A549 (cell line): ENCODE measurements around the gene FREM1. TPM values are rescaled to one million over a fixed set of nuclear protein-coding genes. Genes with fewer than 3 reads are reported as not detected.

Source experiments
- ATAC-seq, 2 experiments: fragments of 200-7000 bp in 1 of 2; fragments of >200 bp in 1 of 2; cut with Nextera tagmentation in 1 of 2; cut with Tn5 transposase in 1 of 2; 3 replicates each; pipeline versions ENCODE4 v1.8.0 to v1.9.1; 2018 to 2020; ENCODE audit warnings: mild to moderate bottlenecking in 1 of 2, moderate library complexity in 1 of 2
- CTCF ChIA-PET: fragments of 300-600 bp; sonication (Branson Sonifier 250); formaldehyde crosslinking; extraction: SDS; loops from one replicate; lab custom pipeline; 2021; ENCODE audit warnings: antibody characterized with exemption, inconsistent platforms; lab: Yijun Ruan, JAX
- POLR2A ChIA-PET: fragments of 350-600 bp; formaldehyde crosslinking; extraction: SDS; loops from one replicate; lab custom pipeline; 2021; ENCODE audit warnings: antibody characterized with exemption, inconsistent platforms; lab: Yijun Ruan, JAX
- DNase-seq, 2 experiments: peaks; one replicate each; pipeline versions ENCODE4 v3.0.0 to v3.0.0-alpha.2; 2011 to 2016; ENCODE audit warnings: low read depth in 1 of 2, low spot score in 1 of 2
- FAIRE-seq: peaks from 2 replicates; lab custom pipeline; 2011; peaks lifted over from hg19 to GRCh38; lab: Jason Lieb, UNC
- H3K27ac ChIP-seq, 2 experiments: fragments of >200 bp; sonication (Bioruptor Twin); formaldehyde crosslinking; 3 replicates each; pipeline ENCODE4 v1.5.1; 2016 to 2017
- H3K4me1 ChIP-seq: fragments of >200 bp; sonication (Bioruptor Twin); formaldehyde crosslinking; 3 replicates; pipeline ENCODE4 v1.6.1; 2016
- H3K4me2 ChIP-seq: fragments of >200 bp; sonication (Bioruptor Twin); formaldehyde crosslinking; 3 replicates; pipeline ENCODE4 v1.6.1; 2016
- H3K4me3 ChIP-seq: fragments of >200 bp; sonication (Bioruptor Twin); formaldehyde crosslinking; 3 replicates; pipeline ENCODE4 v1.5.1; 2016
- H3K9me3 ChIP-seq: fragments of >200 bp; sonication (Bioruptor Twin); formaldehyde crosslinking; 3 replicates; pipeline ENCODE4 v1.6.1; 2016
- BHLHE40 ChIP-seq: IDR thresholded peaks from 2 replicates; pipeline ENCODE4 v1.6.1; 2012; ENCODE audit warnings: low read depth, low read length, inconsistent platforms
- CEBPB ChIP-seq, 2 experiments: fragments of >200 bp in 1 of 2; sonication (Bioruptor Twin) in 1 of 2; formaldehyde crosslinking in 1 of 2; IDR thresholded peaks; 2 replicates each; pipeline ENCODE4 v1.6.1; 2012 to 2016
- CHD4 ChIP-seq: fragments of 200-600 bp; sonication (generic); IDR thresholded peaks from 2 replicates; pipeline ENCODE4 v1.6.1; 2016; ENCODE audit warnings: antibody characterized with exemption, mild to moderate bottlenecking, borderline replicate concordance
- EHMT2 ChIP-seq: fragments of 200-600 bp; sonication (generic); IDR thresholded peaks from 2 replicates; pipeline ENCODE4 v1.6.1; 2016; ENCODE audit warnings: antibody characterized with exemption, low read depth, mild to moderate bottlenecking, moderate library complexity
- EP300 ChIP-seq, 2 experiments: fragments of >200 bp; sonication (Bioruptor Twin); formaldehyde crosslinking; IDR thresholded peaks; 2 replicates in 1 of 2; 3 replicates in 1 of 2; pipeline ENCODE4 v1.6.1; 2016 to 2017
- GATA3 ChIP-seq: IDR thresholded peaks from 2 replicates; pipeline ENCODE4 v1.6.1; 2012; ENCODE audit warnings: borderline replicate concordance
- HOXA7 ChIP-seq: fragments of 250-450 bp; sonication (Bioruptor Pico); IDR thresholded peaks from 2 replicates; pipeline ENCODE4 v1.5.0; 2020; ENCODE audit warnings: mild to moderate bottlenecking, moderate library complexity
- HOXB13 ChIP-seq: fragments of 250-450 bp; sonication (Bioruptor Pico); IDR thresholded peaks from 2 replicates; pipeline ENCODE4 v1.5.0; 2020; ENCODE audit warnings: low read depth, mild to moderate bottlenecking, moderate library complexity
- HOXB5 ChIP-seq: fragments of 250-450 bp; sonication (Bioruptor Pico); IDR thresholded peaks from 2 replicates; pipeline ENCODE4 v1.5.0; 2020; ENCODE audit warnings: mild to moderate bottlenecking, moderate library complexity
- JUN ChIP-seq, 2 experiments: fragments of >200 bp; sonication (Bioruptor Twin); formaldehyde crosslinking; IDR thresholded peaks; 2 replicates in 1 of 2; 3 replicates in 1 of 2; pipeline ENCODE4 v1.6.1; 2016 to 2017
- RAD21 ChIP-seq, 2 experiments: fragments of >200 bp in 1 of 2; sonication (Bioruptor Twin) in 1 of 2; formaldehyde crosslinking in 1 of 2; IDR thresholded peaks in 1 of 2; conservative IDR thresholded peaks in 1 of 2; 2 replicates in 1 of 2; 3 replicates in 1 of 2; pipeline ENCODE4 v1.6.1; 2012 to 2018; ENCODE audit warnings: inconsistent platforms in 1 of 2
- RARB ChIP-seq: fragments of 250-450 bp; sonication (Bioruptor Pico); IDR thresholded peaks from 2 replicates; pipeline ENCODE4 v1.8.0; 2021; ENCODE audit warnings: mild to moderate bottlenecking, moderate library complexity
- RCOR1 ChIP-seq: fragments of 150-350 bp; IDR thresholded peaks from 2 replicates; pipeline ENCODE4 v1.6.1; 2014; ENCODE audit warnings: antibody characterized with exemption, low read length, low read depth
- RNF2 ChIP-seq: fragments of 200-600 bp; sonication (generic); IDR thresholded peaks from 2 replicates; pipeline ENCODE4 v1.6.1; 2016; ENCODE audit warnings: low read depth, mild to moderate bottlenecking, antibody characterized with exemption, moderate library complexity, borderline replicate concordance
- TP53 ChIP-seq: fragments of 250-450 bp; sonication (Bioruptor Pico); IDR thresholded peaks from 2 replicates; pipeline ENCODE4 v1.5.0; 2021; ENCODE audit warnings: mild to moderate bottlenecking, moderate library complexity
- ZC3H11A ChIP-seq: fragments of 450-650 bp; IDR thresholded peaks from 2 replicates; pipeline ENCODE4 v1.6.1; 2014; ENCODE audit warnings: antibody characterized with exemption, mild to moderate bottlenecking
- ZNF302 ChIP-seq: fragments of 250-450 bp; sonication (Bioruptor Pico); IDR thresholded peaks from 2 replicates; pipeline ENCODE4 v1.9.0; 2021; ENCODE audit warnings: inconsistent platforms, mild to moderate bottlenecking, moderate library complexity
- ZSCAN20 ChIP-seq: fragments of 250-450 bp; sonication (Bioruptor Pico); IDR thresholded peaks from 2 replicates; pipeline ENCODE4 v1.8.0; 2022; ENCODE audit warnings: mild to moderate bottlenecking, moderate library complexity
- WGBS: methylation state at CpG from one replicate; pipeline ENCODE4 v1.1.6; 2017; ENCODE audit errors: missing lambda C conversion rate; 5-methylcytosine and 5-hydroxymethylcytosine counted together
- polyA plus RNA-seq, 4 experiments: library from polyadenylated mRNA; depleted of rRNA in 3 of 4; stranded (reverse); fragments of >200 nt; fragmentation: RNase III in 1 of 4; extraction: RNeasy Plus Mini Kit Qiagen cat#74134 plus additional on column Dnase treatment in 1 of 4; gene quantifications; 2 replicates in 3 of 4; 3 replicates in 1 of 4; pipeline ENCODE4 v1.2.3, GENCODE V29; 2011 to 2017
- TF ChIP-seq, protein P1 (sequence below): fragments of 450-650 bp; IDR thresholded peaks from 2 replicates; pipeline ENCODE4 v1.6.1; 2014; ENCODE audit warnings: antibody characterized with exemption
- TF ChIP-seq, protein P2 (sequence below): fragments of >200 bp; sonication (Bioruptor Twin); formaldehyde crosslinking; IDR thresholded peaks from 2 replicates; pipeline ENCODE4 v1.6.1; 2016
- TF ChIP-seq, protein P3 (sequence below): IDR thresholded peaks from 2 replicates; pipeline ENCODE4 v1.6.1; 2012; ENCODE audit warnings: low read depth, borderline replicate concordance
- TF ChIP-seq, protein P4 (sequence below): fragments of >200 bp; sonication (Bioruptor Twin); formaldehyde crosslinking; IDR thresholded peaks from 3 replicates; pipeline ENCODE4 v1.6.1; 2016
- TF ChIP-seq, protein P5 (sequence below): fragments of 250-450 bp; sonication (Bioruptor Pico); IDR thresholded peaks from 2 replicates; pipeline ENCODE4 v1.5.0; 2021; ENCODE audit warnings: mild to moderate bottlenecking, moderate library complexity, borderline replicate concordance

The FREM1 gene
- polyA plus RNA-seq, 2 of the 4 experiments (the other 2 are of a cell fraction), result not detected

DNA sequence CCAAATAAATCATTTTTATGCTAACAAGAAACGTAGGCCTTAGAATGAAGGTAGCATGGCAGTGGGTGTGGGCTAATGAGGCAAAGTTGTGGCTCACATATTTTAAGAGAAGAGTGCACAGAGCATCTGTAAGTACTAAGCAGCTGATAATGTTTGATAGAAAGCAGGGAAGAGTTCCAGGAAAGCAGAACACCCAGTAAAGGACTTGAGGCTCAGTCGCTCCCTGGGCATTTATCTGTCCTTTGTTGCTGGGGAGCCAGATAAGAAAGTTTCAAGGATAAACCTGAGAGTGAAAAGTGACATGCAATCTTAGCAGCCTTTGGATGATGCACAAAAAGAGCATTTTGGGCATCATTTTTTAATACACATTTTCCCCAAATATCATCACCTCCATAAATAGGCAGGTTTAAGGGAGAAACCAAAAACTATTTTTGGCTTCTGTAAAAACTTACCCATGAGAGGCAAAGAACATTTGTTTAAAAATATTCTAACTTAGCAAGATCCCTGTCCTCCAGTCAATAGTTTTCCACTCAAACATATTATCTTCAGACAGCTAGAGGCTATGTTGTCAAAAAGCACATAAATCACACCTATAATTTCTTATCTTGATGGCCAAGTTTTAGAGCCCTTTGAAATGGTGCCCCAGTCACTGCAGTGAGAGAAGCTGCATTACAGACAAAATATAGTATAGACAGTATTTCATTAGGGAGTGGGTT lies 3.4 kb downstream of the FREM1 start (continued):
- TF ChIP-seq, protein P1, sequence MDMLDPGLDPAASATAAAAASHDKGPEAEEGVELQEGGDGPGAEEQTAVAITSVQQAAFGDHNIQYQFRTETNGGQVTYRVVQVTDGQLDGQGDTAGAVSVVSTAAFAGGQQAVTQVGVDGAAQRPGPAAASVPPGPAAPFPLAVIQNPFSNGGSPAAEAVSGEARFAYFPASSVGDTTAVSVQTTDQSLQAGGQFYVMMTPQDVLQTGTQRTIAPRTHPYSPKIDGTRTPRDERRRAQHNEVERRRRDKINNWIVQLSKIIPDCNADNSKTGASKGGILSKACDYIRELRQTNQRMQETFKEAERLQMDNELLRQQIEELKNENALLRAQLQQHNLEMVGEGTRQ, result no peak

DNA sequence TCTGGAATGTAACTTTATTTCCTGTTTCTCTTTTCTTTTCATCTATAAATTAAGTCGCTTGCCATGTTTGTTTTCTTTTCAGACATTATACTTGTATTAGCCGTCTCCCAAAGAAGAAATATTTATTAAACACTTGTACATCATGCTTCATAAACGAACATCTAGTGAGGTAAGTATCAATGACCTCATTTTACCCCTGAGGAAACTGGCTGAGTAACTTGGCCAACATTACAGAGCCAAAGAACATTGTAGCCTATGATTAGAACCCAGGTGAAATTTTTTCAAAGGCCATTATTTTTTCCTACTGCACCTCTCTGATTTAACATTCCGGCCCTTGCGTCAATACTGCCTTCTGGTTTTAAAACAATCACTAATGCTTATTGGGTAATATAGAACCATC lies 4.2 kb downstream of the FREM1 start:
- no peak overlapping the region for H3K4me2 ChIP-seq
- WGBS, result 46% methylated on average over 5 of the region's 5 CpGs
- H3K9me3 ChIP-seq, result no peaks in the 10 kb centered on the region
- ChIA-PET POLR2A (no interaction called here), CTCF (no interaction called here)
- H3K4me1 ChIP-seq, result no peaks in the 10 kb centered on the region
- FAIRE-seq (no peak), DNase-seq (no peak), ATAC-seq (no peak)
- no peak overlapping the region for H3K27ac ChIP-seq
- H3K4me3 ChIP-seq, result no peak overlapping the region
- TF ChIP-seq HOXA7 (CRISPR knock-in tag), result no peak
- TF ChIP-seq, protein P2, sequence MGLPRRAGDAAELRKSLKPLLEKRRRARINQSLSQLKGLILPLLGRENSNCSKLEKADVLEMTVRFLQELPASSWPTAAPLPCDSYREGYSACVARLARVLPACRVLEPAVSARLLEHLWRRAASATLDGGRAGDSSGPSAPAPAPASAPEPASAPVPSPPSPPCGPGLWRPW, result no peak
- TF ChIP-seq GATA3, result no peak
- TF ChIP-seq, protein P3, sequence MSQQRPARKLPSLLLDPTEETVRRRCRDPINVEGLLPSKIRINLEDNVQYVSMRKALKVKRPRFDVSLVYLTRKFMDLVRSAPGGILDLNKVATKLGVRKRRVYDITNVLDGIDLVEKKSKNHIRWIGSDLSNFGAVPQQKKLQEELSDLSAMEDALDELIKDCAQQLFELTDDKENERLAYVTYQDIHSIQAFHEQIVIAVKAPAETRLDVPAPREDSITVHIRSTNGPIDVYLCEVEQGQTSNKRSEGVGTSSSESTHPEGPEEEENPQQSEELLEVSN, result no peak
- TF ChIP-seq, protein P4, sequence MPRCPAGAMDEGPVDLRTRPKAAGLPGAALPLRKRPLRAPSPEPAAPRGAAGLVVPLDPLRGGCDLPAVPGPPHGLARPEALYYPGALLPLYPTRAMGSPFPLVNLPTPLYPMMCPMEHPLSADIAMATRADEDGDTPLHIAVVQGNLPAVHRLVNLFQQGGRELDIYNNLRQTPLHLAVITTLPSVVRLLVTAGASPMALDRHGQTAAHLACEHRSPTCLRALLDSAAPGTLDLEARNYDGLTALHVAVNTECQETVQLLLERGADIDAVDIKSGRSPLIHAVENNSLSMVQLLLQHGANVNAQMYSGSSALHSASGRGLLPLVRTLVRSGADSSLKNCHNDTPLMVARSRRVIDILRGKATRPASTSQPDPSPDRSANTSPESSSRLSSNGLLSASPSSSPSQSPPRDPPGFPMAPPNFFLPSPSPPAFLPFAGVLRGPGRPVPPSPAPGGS, result no peak
- TF ChIP-seq, protein P5, sequence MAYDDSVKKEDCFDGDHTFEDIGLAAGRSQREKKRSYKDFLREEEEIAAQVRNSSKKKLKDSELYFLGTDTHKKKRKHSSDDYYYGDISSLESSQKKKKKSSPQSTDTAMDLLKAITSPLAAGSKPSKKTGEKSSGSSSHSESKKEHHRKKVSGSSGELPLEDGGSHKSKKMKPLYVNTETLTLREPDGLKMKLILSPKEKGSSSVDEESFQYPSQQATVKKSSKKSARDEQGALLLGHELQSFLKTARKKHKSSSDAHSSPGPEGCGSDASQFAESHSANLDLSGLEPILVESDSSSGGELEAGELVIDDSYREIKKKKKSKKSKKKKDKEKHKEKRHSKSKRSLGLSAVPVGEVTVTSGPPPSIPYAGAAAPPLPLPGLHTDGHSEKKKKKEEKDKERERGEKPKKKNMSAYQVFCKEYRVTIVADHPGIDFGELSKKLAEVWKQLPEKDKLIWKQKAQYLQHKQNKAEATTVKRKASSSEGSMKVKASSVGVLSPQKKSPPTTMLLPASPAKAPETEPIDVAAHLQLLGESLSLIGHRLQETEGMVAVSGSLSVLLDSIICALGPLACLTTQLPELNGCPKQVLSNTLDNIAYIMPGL (CRISPR knock-in tag), result no peak
- TF ChIP-seq RCOR1, result no peak
- no peak for TF ChIP-seq EHMT2
- TF ChIP-seq RARB, result no peak
- no peak for TF ChIP-seq RNF2
- no peak for TF ChIP-seq BHLHE40
- TF ChIP-seq ZSCAN20 (CRISPR knock-in tag), result no peak
- no peak for TF ChIP-seq TP53
- no peak for TF ChIP-seq ZNF302
- TF ChIP-seq CEBPB (IDR thresholded peaks at IDR 0.05), result no peak
- no peak for TF ChIP-seq HOXB5

DNA sequence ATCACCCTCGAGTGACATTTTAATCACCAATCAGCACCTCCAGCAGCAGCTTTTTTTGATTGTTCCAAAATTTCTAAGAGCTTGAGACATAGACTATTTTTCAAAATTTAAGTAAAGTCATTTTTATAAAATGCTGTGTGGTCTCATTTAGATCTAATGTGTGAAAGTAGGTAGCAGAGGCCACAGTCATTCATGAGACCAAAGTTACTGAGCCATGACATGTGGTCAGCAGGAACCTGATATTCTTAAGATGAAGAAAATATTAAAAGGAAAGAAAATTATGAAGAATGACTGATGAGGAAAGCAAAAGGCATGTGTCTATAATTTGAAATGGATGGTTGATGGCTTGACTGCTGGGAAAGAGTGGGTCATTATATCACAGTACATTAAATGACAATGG lies 7.2 kb downstream of the FREM1 start:
- no peaks in the 10 kb centered on the region for H3K9me3 ChIP-seq
- ChIA-PET CTCF (no interaction called here), POLR2A (no interaction called here)
- 0% methylated on average over 1 of the region's 1 CpG for WGBS
- H3K4me1 ChIP-seq, result no peaks in the 10 kb centered on the region
- FAIRE-seq, result no peak
- H3K4me2 ChIP-seq, result no peak overlapping the region
- H3K4me3 ChIP-seq, result no peak overlapping the region
- no peak for DNase-seq
- no peak for ATAC-seq
- H3K27ac ChIP-seq, result no peak overlapping the region
- TF ChIP-seq JUN (IDR thresholded peaks at IDR 0.05) (no peak), CHD4 (no peak), HOXB13 (CRISPR knock-in tag) (no peak), RAD21 (conservative IDR thresholded peaks at IDR 0.05 in 1 of 2, IDR thresholded peaks at IDR 0.05 in 1 of 2) (no peak), ZC3H11A (no peak), EP300 (IDR thresholded peaks at IDR 0.05) (no peak)
